ENCODE data around the gene RBM38. TPM values are rescaled to one million over a fixed set of nuclear protein-coding genes. Genes with fewer than 3 reads are reported as not detected.
A peak's percentile ranks its signal among the peaks of the same experiment; 100 is the strongest.

The RBM38 gene
- total RNA-seq, 1 donor from 2014 or later, result 26.6 TPM

DNA sequence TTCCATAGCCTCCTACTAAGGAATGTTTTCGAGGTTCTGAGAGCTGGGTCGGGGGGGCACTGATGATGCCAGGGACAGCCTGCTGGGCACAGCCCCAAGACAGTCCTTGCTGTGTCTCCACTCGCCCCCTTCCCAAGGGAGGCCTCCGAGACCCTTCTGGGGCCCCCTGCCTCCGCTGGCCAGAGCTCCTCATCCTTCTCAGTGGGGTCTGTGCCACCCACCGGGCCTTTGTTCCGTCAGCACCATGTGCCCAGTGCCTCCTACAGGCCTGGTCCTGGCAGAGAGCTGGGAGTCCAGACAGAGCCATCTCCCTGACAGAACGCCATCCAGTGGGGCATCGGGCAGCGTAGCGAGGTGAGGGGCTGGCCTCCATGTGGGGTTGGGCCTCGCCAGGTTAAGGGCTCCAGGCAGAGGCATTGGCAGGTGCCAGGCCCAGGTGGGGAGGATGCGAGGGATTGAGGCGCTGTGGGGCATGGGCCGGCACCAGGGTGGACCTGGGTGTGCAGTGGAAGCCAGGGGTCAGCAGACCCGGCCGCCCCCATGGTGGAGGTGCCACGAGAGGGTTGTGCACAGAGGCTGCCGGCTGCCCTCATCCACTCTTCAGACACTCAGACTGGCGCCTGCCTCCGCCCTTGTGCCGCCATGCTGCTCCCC is 13.3 kb downstream of the RBM38 start:
- DNase-seq (ENCODE audit: low spot score), result no peak
- H3K9ac ChIP-seq, result no peak overlapping the region
- H2AFZ ChIP-seq (replicated peaks), result no peak overlapping the region
- H3K36me3 ChIP-seq, result no peaks in the 10 kb centered on the region
- H3K9me3 ChIP-seq (ENCODE audit: low read depth), result no peaks in the 10 kb centered on the region
- peaks cover 5% of the 10 kb centered on the region for H3K4me1 ChIP-seq
- H4K20me1 ChIP-seq (ENCODE audit: low read depth), result peaks cover 14% of the 10 kb centered on the region
- H3K79me2 ChIP-seq (ENCODE audit: low read depth), result peaks cover 25% of the 10 kb centered on the region
- Mint-ChIP-seq H3K9me3 (no peaks in the 10 kb centered on the region), H3K36me3 (peaks cover 10% of the 10 kb centered on the region), H3K4me3 (no peak overlapping the region), H3K4me1 (peaks cover 14% of the 10 kb centered on the region), H3K27me3 (ENCODE audit: insufficient read depth, low read depth) (no peaks in the 10 kb centered on the region), H3K27ac (no peak overlapping the region)
- no peaks in the 10 kb centered on the region for H3K27me3 ChIP-seq
- no peak overlapping the region for H3K27ac ChIP-seq
- H3K4me3 ChIP-seq, result no peak overlapping the region
- peaks cover 4% of the 10 kb centered on the region for H3F3A ChIP-seq (ENCODE audit: low read depth)
- TF ChIP-seq, protein P1, sequence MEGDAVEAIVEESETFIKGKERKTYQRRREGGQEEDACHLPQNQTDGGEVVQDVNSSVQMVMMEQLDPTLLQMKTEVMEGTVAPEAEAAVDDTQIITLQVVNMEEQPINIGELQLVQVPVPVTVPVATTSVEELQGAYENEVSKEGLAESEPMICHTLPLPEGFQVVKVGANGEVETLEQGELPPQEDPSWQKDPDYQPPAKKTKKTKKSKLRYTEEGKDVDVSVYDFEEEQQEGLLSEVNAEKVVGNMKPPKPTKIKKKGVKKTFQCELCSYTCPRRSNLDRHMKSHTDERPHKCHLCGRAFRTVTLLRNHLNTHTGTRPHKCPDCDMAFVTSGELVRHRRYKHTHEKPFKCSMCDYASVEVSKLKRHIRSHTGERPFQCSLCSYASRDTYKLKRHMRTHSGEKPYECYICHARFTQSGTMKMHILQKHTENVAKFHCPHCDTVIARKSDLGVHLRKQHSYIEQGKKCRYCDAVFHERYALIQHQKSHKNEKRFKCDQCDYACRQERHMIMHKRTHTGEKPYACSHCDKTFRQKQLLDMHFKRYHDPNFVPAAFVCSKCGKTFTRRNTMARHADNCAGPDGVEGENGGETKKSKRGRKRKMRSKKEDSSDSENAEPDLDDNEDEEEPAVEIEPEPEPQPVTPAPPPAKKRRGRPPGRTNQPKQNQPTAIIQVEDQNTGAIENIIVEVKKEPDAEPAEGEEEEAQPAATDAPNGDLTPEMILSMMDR (IDR thresholded peaks at IDR 0.05), result no peak
- no peak for TF ChIP-seq EZH2 (IDR thresholded peaks at IDR 0.05)
- H3K4me2 ChIP-seq, result no peak overlapping the region

DNA sequence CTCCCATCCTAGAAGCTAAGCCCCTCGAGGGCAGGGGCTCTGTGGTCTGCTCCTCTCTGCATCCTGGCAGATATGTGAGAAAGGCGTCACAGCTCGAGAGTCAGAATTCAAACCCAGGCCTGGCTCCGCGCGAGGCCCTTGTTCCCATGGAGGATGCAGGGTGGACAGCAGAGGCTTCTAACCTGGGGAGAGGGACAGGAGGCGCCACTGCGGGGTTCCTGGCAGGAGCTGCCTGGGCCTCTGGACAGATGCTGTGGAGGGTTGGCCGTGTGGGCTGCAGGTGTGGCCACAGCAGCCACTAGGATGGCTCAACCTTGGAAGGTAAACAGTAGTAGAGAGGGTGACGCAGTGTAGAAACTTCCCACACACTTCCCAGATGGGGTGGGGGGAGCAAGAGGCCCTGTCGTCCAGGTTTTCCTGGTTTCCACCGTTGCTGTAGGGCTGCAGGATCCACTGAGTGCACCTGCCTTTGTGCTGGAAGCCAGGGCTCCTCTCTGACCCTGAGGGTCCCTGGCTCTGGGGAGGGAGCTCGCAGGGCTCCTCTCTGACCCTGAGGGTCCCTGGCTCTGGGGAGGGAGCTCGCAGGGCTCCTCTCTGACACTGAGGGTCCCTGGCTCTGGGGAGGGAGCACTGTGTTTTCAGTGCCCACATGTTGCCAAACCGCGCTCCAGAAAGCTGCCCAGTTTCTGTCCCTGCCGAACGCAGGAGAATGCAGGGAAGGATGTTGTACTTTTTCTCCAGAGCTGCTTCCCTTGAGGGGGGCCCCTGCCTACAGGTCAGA is 14.2 kb downstream of the RBM38 start:
- H4K20me1 ChIP-seq (ENCODE audit: low read depth), result peaks cover 15% of the 10 kb centered on the region
- Mint-ChIP-seq H3K4me3 (no peak overlapping the region), H3K9me3 (no peaks in the 10 kb centered on the region), H3K4me1 (peaks cover 20% of the 10 kb centered on the region), H3K36me3 (peaks cover 10% of the 10 kb centered on the region), H3K27me3 (ENCODE audit: insufficient read depth, low read depth) (no peaks in the 10 kb centered on the region), H3K27ac (peak overlapping the region; percentile 33)
- H3K9ac ChIP-seq, result no peak overlapping the region
- TF ChIP-seq EZH2phosphoT487 (IDR thresholded peaks at IDR 0.05) (no peak), EZH2 (IDR thresholded peaks at IDR 0.05) (no peak)
- TF ChIP-seq, protein P1 (IDR thresholded peaks at IDR 0.05), result no peak
- peaks cover 3% of the 10 kb centered on the region for H3K4me1 ChIP-seq
- no peaks in the 10 kb centered on the region for H3K36me3 ChIP-seq
- H2AFZ ChIP-seq (replicated peaks), result no peak overlapping the region
- H3K9me3 ChIP-seq (ENCODE audit: low read depth), result no peaks in the 10 kb centered on the region
- peaks cover 13% of the 10 kb centered on the region for H3F3A ChIP-seq (ENCODE audit: low read depth)
- no peak overlapping the region for H3K4me3 ChIP-seq
- no peak overlapping the region for H3K4me2 ChIP-seq
- no peak overlapping the region for H3K27ac ChIP-seq
- DNase-seq (ENCODE audit: low spot score), result no peak
- no peaks in the 10 kb centered on the region for H3K27me3 ChIP-seq
- H3K79me2 ChIP-seq (ENCODE audit: low read depth), result peaks cover 17% of the 10 kb centered on the region

- Histone ChIP-seq H3F3A (ENCODE audit: low read depth) (peaks cover 13% of the 10 kb centered on the region), H3K79me2 (ENCODE audit: low read depth) (no peaks in the 10 kb centered on the region), H4K20me1 (ENCODE audit: low read depth) (peaks cover 5% of the 10 kb centered on the region), H3K27ac (no peak overlapping the region), H3K9me3 (ENCODE audit: low read depth) (no peaks in the 10 kb centered on the region), H3K4me3 (no peak overlapping the region), H3K27me3 (no peaks in the 10 kb centered on the region), H3K4me2 (no peak overlapping the region), H3K9ac (no peak overlapping the region), H3K36me3 (no peaks in the 10 kb centered on the region), H2AFZ (replicated peaks) (no peak overlapping the region), H3K4me1 (no peaks in the 10 kb centered on the region)
- Mint-ChIP-seq H3K4me3 (no peak overlapping the region), H3K4me1 (peaks cover 23% of the 10 kb centered on the region), H3K27ac (no peak overlapping the region), H3K36me3 (peaks cover 5% of the 10 kb centered on the region), H3K9me3 (no peaks in the 10 kb centered on the region), H3K27me3 (ENCODE audit: insufficient read depth, low read depth) (no peaks in the 10 kb centered on the region)
- TF ChIP-seq EZH2 (IDR thresholded peaks at IDR 0.05), result no peak
- TF ChIP-seq EZH2phosphoT487 (IDR thresholded peaks at IDR 0.05), result no peak
- TF ChIP-seq, protein P1 (IDR thresholded peaks at IDR 0.05), result no peak
- no peak for DNase-seq (ENCODE audit: low spot score)
Observed at GRCh38 chr20:57407541-57407956, 16.4 kb downstream of the RBM38 start.

All from neural progenitor cell (in vitro differentiated cells).